KMS-11 (cell line): ENCODE measurements around the gene LORICRIN.

ENCODE experiments used
- H2AFZ ChIP-seq: fragments of 200-600 bp; sonication (generic); 2 replicates; pipeline ENCODE4 v1.6.1; 2016; ENCODE audit warnings: antibody characterized with exemption, mixed run types, low read depth
- H3K27ac ChIP-seq: fragments of 200-600 bp; sonication (generic); 2 replicates; pipeline ENCODE4 v1.6.1; 2016; ENCODE audit warnings: mild to moderate bottlenecking, mixed run types
- H3K27me3 ChIP-seq: fragments of 200-600 bp; sonication (generic); 2 replicates; pipeline ENCODE4 v1.6.1; 2017; ENCODE audit warnings: mild to moderate bottlenecking, low read depth, mixed run types, moderate library complexity; ENCODE audit not compliant: insufficient read depth
- H3K36me3 ChIP-seq: fragments of 200-600 bp; sonication (generic); 2 replicates; pipeline ENCODE4 v1.6.1; 2017; ENCODE audit warnings: mild to moderate bottlenecking, mixed run types; ENCODE audit not compliant: insufficient read depth
- H3K4me1 ChIP-seq: fragments of 200-600 bp; sonication (generic); 2 replicates; pipeline ENCODE4 v1.6.1; 2016; ENCODE audit warnings: mild to moderate bottlenecking, low read depth, mixed run types; ENCODE audit not compliant: poor library complexity, severe bottlenecking
- H3K4me2 ChIP-seq: fragments of 200-600 bp; sonication (generic); 2 replicates; pipeline ENCODE4 v1.7.0; 2016; ENCODE audit warnings: mild to moderate bottlenecking, mixed run types
- H3K4me3 ChIP-seq: fragments of 200-600 bp; sonication (generic); IDR thresholded peaks from 2 replicates; pipeline ENCODE4 v1.6.1; 2017; ENCODE audit warnings: low read depth, low read length, mixed read lengths; ENCODE audit not compliant: insufficient read depth
- H3K79me2 ChIP-seq: fragments of 200-600 bp; sonication (generic); 2 replicates; pipeline ENCODE4 v1.6.1; 2016; ENCODE audit warnings: low read depth, mixed run types; ENCODE audit not compliant: insufficient read depth
- H3K9ac ChIP-seq: fragments of 200-600 bp; sonication (generic); 2 replicates; pipeline ENCODE4 v1.6.1; 2016; ENCODE audit warnings: mild to moderate bottlenecking, mixed run types
- H4K20me1 ChIP-seq: fragments of 200-600 bp; sonication (generic); 2 replicates; pipeline ENCODE4 v1.6.1; 2016; ENCODE audit warnings: mild to moderate bottlenecking, mixed run types; ENCODE audit not compliant: insufficient read depth
- TF ChIP-seq, protein P1 (sequence below): fragments of 200-600 bp; sonication (generic); conservative IDR thresholded peaks from 2 replicates; pipeline ENCODE4 v1.6.1; 2017; ENCODE audit warnings: low read depth, mild to moderate bottlenecking, antibody characterized with exemption, low read length, moderate library complexity, mixed read lengths

Gene LORICRIN

DNA sequence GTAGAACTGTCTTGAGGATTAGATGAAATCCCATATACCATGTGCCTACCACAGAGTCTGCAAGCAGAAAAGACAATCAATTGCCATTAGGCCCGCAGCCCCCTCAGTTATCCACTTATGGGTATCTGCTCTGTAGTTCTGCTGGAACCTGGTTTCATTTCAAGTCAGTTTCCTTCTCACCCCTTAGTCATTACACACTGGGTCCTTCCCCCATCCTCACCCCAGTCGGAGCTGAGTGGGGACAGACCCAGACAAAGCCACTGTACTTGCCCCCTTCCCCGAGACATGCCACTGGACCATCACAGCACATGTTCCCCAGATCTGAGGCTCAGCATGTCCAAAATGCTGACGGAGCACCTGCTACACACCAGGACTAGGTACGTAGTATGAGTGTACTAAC, 32.0 kb downstream of the LORICRIN start:
- Histone ChIP-seq H3K36me3 (no peaks in the 10 kb centered on the region), H3K4me2 (no peak overlapping the region), H2AFZ (no peak overlapping the region), H4K20me1 (no peaks in the 10 kb centered on the region), H3K4me1 (no peaks in the 10 kb centered on the region), H3K4me3 (no peak overlapping the region), H3K27ac (no peak overlapping the region), H3K27me3 (no peaks in the 10 kb centered on the region), H3K79me2 (no peaks in the 10 kb centered on the region), H3K9ac (no peak overlapping the region)
- TF ChIP-seq, protein P1, sequence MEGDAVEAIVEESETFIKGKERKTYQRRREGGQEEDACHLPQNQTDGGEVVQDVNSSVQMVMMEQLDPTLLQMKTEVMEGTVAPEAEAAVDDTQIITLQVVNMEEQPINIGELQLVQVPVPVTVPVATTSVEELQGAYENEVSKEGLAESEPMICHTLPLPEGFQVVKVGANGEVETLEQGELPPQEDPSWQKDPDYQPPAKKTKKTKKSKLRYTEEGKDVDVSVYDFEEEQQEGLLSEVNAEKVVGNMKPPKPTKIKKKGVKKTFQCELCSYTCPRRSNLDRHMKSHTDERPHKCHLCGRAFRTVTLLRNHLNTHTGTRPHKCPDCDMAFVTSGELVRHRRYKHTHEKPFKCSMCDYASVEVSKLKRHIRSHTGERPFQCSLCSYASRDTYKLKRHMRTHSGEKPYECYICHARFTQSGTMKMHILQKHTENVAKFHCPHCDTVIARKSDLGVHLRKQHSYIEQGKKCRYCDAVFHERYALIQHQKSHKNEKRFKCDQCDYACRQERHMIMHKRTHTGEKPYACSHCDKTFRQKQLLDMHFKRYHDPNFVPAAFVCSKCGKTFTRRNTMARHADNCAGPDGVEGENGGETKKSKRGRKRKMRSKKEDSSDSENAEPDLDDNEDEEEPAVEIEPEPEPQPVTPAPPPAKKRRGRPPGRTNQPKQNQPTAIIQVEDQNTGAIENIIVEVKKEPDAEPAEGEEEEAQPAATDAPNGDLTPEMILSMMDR = no peak

DNA sequence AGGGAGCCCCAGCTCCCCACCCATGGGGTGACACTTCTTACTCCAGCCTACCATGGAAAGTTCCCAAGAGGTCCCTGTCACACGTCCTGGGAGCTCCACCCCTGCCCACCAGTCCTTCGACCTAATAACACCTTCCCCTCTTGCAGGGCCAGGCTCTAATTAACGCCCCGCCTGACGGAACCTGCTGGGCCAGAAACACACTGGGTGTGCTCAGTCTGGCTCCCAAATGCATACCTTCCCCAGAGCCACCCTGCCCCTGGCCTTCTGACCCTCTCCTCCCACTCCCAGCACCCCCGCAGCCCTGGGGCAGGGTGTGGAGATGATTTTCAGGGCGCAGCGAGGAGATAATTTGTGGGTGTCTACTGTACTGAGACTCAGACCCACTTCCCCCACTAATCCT, 32.7 kb downstream of the LORICRIN start:
- H3K9ac ChIP-seq = no peak overlapping the region
- no peaks in the 10 kb centered on the region for H3K79me2 ChIP-seq
- H4K20me1 ChIP-seq = no peaks in the 10 kb centered on the region
- no peaks in the 10 kb centered on the region for H3K4me1 ChIP-seq
- no peaks in the 10 kb centered on the region for H3K27me3 ChIP-seq
- TF ChIP-seq, protein P1 = no peak
- no peaks in the 10 kb centered on the region for H3K36me3 ChIP-seq
- no peak overlapping the region for H3K4me2 ChIP-seq
- no peak overlapping the region for H3K27ac ChIP-seq
- no peak overlapping the region for H3K4me3 ChIP-seq
- H2AFZ ChIP-seq = no peak overlapping the region

DNA sequence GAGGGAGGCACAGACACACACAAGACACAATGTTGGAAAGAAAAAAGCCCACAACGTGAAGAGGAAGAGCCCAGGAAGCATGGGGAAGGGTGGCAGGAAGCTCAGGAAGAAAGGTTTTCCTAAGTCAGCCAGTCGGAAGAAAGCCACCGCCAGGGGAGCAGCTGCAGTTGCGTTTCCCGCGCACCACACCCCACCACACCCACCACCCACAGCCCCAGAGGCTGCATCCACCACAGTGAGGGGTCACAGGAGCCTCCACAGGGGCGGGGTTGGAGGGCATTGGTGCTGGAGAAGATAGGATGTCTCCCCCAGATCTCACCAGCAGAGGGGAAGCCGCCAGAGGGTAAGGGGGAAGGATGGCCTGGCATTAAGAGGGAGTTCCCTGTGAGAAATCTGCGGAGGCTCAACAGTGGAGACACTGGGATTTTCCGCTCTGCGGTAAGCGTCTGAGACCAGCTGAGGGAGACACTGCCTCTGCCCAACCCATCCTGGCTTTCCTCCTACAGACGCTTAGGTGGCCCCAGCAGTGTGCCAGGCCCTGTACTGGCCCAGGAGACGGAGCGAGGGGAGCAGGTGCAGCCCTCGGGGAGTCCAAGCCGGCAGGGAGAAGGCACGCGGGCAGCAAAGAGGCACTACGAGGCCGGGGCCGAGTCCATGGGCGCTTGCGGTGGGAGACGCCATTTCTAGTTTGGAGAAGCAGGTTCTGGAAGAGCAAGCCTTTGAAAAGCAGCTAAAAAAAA, 33.4 kb downstream of the LORICRIN start:
- Histone ChIP-seq H2AFZ (no peak overlapping the region), H3K79me2 (no peaks in the 10 kb centered on the region), H3K36me3 (no peaks in the 10 kb centered on the region), H3K4me1 (no peaks in the 10 kb centered on the region), H3K27me3 (no peaks in the 10 kb centered on the region), H3K4me2 (no peak overlapping the region), H3K9ac (no peak overlapping the region), H3K4me3 (no peak overlapping the region), H4K20me1 (no peaks in the 10 kb centered on the region), H3K27ac (no peak overlapping the region)
- TF ChIP-seq, protein P1 = no peak

DNA sequence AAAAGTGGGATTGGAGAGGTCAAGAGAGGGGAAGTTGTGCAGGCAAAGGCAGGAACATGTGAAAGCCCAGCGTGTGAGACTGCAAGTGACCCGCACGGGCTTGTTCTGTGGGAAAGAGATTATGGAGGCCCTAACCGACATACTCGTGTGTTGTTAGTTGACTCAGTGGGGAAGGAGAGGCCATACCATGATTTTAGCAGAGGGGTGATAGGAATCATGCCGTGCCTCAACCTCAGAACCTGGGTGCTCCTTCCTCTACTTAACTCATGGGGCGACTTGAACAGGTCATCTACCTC, 33.9 kb downstream of the LORICRIN start:
- Histone ChIP-seq H3K36me3 (no peaks in the 10 kb centered on the region), H3K9ac (no peak overlapping the region), H3K4me2 (no peak overlapping the region), H3K79me2 (no peaks in the 10 kb centered on the region), H3K27me3 (no peaks in the 10 kb centered on the region), H3K27ac (no peak overlapping the region), H4K20me1 (no peaks in the 10 kb centered on the region), H3K4me1 (no peaks in the 10 kb centered on the region), H2AFZ (no peak overlapping the region), H3K4me3 (no peak overlapping the region)
- TF ChIP-seq, protein P1 = no peak
